ENCODE results near the gene ARHGAP33. TPM values are rescaled to one million over a fixed set of nuclear protein-coding genes. Genes with fewer than 3 reads are reported as not detected.

The ARHGAP33 gene
- total RNA-seq, 1 experiment from 2014 or later, result 3.7 TPM

DNA sequence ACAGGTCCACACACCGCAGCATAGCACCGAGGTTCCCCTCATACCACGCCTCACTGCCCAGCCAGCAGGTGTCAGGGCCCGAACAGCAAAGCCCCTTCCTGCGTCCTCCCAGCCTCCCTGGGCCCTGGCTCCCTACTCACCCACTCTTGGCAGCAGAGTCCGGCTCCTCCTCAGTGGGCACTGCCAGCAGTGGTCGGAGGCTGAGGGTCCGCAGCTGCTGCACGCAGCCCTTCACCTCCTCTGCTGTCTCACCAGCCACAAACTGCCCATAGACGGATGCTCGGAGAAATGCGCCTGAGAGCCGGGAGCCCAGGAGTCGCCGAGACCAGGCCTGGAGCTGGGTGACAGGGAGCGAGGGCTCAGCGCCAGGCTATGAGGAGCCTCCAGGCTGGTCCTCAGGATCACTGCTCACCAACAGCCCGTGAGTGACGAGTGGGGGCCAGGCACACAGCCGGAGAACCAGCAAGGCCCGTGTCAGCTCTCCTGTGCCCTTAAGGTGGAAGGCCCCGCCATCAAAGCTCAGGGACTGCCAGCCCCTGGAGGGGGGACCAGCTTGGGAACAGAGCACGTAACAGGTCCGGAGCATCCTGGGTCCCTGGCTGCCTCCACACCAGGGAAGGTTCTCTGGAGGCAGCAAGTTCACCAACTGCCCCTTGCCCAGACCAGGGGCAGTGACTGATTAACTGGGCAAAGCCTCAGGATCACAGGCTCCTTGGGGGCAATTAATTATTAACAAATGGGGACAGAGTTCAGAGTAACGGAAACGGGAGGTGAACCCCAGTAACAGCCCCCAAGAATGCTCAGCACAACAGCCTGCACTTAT is 37.1 kb downstream of the ARHGAP33 start, which contains the start of gene PRODH2:
Gene PRODH2, minus strand, starts transcription at position 626 of the 823 bp plus-strand sequence. Its CDS starts 40 bp downstream, at position 586.
- H3K4me2 ChIP-seq (ENCODE audit: low read length), result no peak within 1 kb of the TSS
- DNase-seq (no peak), ATAC-seq (no peak)
- no peaks in the 10 kb centered on the region for H3F3A ChIP-seq (ENCODE audit: low read length, unreplicated experiment)
- ChIA-PET POLR2A (ENCODE audit: unreplicated experiment) (no interaction called here), CTCF (no interaction called here)
- H3K27ac ChIP-seq (ENCODE audit: low read length), result no peak within 1 kb of the TSS
- H3K79me2 ChIP-seq (ENCODE audit: low read length), result no peaks in the 10 kb centered on the region
- H3K27me3 ChIP-seq (ENCODE audit: low read length), result no peaks in the 10 kb centered on the region
- TF ChIP-seq, protein P1, sequence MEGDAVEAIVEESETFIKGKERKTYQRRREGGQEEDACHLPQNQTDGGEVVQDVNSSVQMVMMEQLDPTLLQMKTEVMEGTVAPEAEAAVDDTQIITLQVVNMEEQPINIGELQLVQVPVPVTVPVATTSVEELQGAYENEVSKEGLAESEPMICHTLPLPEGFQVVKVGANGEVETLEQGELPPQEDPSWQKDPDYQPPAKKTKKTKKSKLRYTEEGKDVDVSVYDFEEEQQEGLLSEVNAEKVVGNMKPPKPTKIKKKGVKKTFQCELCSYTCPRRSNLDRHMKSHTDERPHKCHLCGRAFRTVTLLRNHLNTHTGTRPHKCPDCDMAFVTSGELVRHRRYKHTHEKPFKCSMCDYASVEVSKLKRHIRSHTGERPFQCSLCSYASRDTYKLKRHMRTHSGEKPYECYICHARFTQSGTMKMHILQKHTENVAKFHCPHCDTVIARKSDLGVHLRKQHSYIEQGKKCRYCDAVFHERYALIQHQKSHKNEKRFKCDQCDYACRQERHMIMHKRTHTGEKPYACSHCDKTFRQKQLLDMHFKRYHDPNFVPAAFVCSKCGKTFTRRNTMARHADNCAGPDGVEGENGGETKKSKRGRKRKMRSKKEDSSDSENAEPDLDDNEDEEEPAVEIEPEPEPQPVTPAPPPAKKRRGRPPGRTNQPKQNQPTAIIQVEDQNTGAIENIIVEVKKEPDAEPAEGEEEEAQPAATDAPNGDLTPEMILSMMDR (conservative IDR thresholded peaks at IDR 0.05; ENCODE audit: low read depth, low read length), result no peak
- TF ChIP-seq EZH2 (IDR thresholded peaks at IDR 0.05; ENCODE audit: low read length, unreplicated experiment), result no peak
- TF ChIP-seq EZH2phosphoT487 (IDR thresholded peaks at IDR 0.05; ENCODE audit: borderline replicate concordance, low read length), result no peak
- no peaks in the 10 kb centered on the region for H3K9me2 ChIP-seq (replicated peaks; ENCODE audit: low read length)
- H4K20me1 ChIP-seq (ENCODE audit: low read length), result no peaks in the 10 kb centered on the region
- no peak within 1 kb of the TSS for H3K4me3 ChIP-seq (ENCODE audit: low read length)
- no peaks in the 10 kb centered on the region for H3K4me1 ChIP-seq (ENCODE audit: insufficient read depth, low read length)
- intact Hi-C loops (cut with micrococcal nuclease), result no loop called here
- no peaks in the 10 kb centered on the region for H3K9me3 ChIP-seq (ENCODE audit: low read length)
- BruUV-seq (replicated peaks), result no TSS peak
- no peak within 1 kb of the TSS for H2AFZ ChIP-seq (ENCODE audit: low read length)
- no peaks in the 10 kb centered on the region for H3K36me3 ChIP-seq (ENCODE audit: low read depth, low read length)
- no peak within 1 kb of the TSS for H3K9ac ChIP-seq (ENCODE audit: low read length)

DNA sequence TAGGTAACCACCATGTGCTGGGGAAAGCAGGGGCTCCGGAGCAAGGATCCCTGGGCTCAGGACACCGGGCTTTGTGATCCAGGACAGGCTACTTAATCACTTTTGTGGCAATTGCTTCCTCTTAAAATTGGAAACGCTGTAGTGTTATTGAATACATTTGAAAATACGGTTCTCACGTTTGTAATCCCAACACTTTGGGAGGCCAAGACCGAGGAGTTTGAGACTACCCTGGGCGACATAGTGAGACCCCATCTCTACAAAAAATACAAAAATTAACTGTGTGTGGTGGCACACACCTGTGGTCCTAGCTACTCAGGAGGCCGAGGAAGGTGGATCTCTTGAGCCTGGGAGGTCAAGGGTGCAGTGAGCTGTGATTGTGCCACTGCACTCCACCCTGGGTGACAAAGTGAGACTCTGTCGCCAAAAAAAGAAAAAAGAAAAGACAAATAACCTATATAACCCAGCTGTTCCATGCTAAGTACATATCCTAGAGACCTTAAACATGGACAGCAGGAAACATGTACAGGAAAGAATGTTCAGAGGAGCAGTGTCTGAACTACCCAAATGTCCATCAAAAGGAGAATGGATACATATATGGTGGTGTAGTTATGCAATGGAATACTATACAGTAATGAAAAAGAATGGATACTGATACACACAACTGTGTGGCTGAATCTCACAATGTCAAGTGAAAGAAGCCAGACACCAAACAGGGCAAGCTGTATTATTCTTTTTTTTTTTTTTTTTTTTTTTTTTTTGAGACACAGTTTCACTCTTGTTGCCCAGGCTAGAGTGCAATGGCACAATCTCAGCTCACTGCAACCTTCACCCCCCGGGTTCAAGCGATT is 37.9 kb downstream of the ARHGAP33 start:
- Histone ChIP-seq H3K4me3 (ENCODE audit: low read length) (no peak overlapping the region), H3K27ac (ENCODE audit: low read length) (no peak overlapping the region), H3K9me3 (ENCODE audit: low read length) (no peaks in the 10 kb centered on the region), H4K20me1 (ENCODE audit: low read length) (no peaks in the 10 kb centered on the region), H3K4me2 (ENCODE audit: low read length) (no peak overlapping the region), H3K9ac (ENCODE audit: low read length) (no peak overlapping the region), H3K9me2 (replicated peaks; ENCODE audit: low read length) (no peaks in the 10 kb centered on the region), H3K36me3 (ENCODE audit: low read depth, low read length) (no peaks in the 10 kb centered on the region), H3K79me2 (ENCODE audit: low read length) (no peaks in the 10 kb centered on the region), H3F3A (ENCODE audit: low read length, unreplicated experiment) (no peaks in the 10 kb centered on the region), H2AFZ (ENCODE audit: low read length) (no peak overlapping the region), H3K27me3 (ENCODE audit: low read length) (no peaks in the 10 kb centered on the region), H3K4me1 (ENCODE audit: insufficient read depth, low read length) (no peaks in the 10 kb centered on the region)
- DNase-seq (no peak), ATAC-seq (no peak)
- ChIA-PET CTCF (no interaction called here), POLR2A (ENCODE audit: unreplicated experiment) (no interaction called here)
- TF ChIP-seq EZH2 (IDR thresholded peaks at IDR 0.05; ENCODE audit: low read length, unreplicated experiment) (no peak), EZH2phosphoT487 (IDR thresholded peaks at IDR 0.05; ENCODE audit: borderline replicate concordance, low read length) (no peak)
- TF ChIP-seq, protein P1 (conservative IDR thresholded peaks at IDR 0.05; ENCODE audit: low read depth, low read length), result no peak
- no TSS peak for BruUV-seq (replicated peaks)
- intact Hi-C loops (cut with micrococcal nuclease), result no loop called here
